ENCODE data around the gene RPS27.
"Not testable (repeated sequence)": the region's sequence is repeated elsewhere in the genome, so short reads cannot be mapped to it uniquely, and the experiment has no call there.

The RPS27 gene

GRCh38 chr1:154019940-154020339 lies 29.4 kb downstream of the RPS27 start:
- TF ChIP-seq, protein P1, sequence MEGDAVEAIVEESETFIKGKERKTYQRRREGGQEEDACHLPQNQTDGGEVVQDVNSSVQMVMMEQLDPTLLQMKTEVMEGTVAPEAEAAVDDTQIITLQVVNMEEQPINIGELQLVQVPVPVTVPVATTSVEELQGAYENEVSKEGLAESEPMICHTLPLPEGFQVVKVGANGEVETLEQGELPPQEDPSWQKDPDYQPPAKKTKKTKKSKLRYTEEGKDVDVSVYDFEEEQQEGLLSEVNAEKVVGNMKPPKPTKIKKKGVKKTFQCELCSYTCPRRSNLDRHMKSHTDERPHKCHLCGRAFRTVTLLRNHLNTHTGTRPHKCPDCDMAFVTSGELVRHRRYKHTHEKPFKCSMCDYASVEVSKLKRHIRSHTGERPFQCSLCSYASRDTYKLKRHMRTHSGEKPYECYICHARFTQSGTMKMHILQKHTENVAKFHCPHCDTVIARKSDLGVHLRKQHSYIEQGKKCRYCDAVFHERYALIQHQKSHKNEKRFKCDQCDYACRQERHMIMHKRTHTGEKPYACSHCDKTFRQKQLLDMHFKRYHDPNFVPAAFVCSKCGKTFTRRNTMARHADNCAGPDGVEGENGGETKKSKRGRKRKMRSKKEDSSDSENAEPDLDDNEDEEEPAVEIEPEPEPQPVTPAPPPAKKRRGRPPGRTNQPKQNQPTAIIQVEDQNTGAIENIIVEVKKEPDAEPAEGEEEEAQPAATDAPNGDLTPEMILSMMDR (IDR thresholded peaks at IDR 0.05; ENCODE audit: low read depth, low read length, missing control alignments), result no peak
- no peak overlapping the region for H3K4me3 ChIP-seq (ENCODE audit: low read depth, low read length)
- in situ Hi-C loops (cut with HindIII; ENCODE audit: low sequenced_read_pairs), result loop anchor here (5.0 kb wide), 1 partner anchor 42 kb away; no protein-coding TSS in a partner anchor
- no peak for DNase-seq (ENCODE audit: low read depth)

GRCh38 chr1:154033697-154034096 lies 43.1 kb downstream of the RPS27 start:
- DNase-seq (ENCODE audit: low read depth); in situ Hi-C loops (cut with HindIII; ENCODE audit: low sequenced_read_pairs); H3K4me3 ChIP-seq (ENCODE audit: low read depth, low read length): not testable (repeated sequence)
